Measurements from ENCODE around the gene SULT2A1. TPM values are rescaled to one million over a fixed set of nuclear protein-coding genes. Genes with fewer than 3 reads are reported as not detected.

Gene SULT2A1
- polyA plus RNA-seq, 1 donor from 2014 or later = not detected

DNA sequence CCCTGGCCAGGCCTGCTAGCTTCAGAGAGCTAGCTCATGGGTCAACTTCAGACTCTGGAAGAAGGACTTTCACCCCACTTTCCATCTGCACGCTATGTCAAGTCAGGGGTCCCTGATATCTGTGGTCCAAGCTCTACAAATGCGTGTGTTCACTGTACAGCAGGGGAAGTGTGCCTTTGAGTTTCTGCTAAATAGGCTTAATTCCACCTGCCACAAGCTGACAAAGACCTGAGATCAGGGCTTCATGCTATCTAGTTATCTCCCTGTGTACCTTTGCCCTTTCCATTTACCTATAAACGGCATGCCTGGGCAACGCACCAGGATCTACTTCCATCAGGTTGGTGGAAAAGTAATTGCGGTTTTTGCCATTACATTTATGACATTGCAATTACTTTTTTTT lies 10.7 kb upstream of the SULT2A1 start:
- H3F3A ChIP-seq (ENCODE audit: insufficient read depth, low read length, poor library complexity, severe bottlenecking) = no peaks in the 10 kb centered on the region
- TF ChIP-seq EP300 (conservative IDR thresholded peaks at IDR 0.05; ENCODE audit: poor library complexity, severe bottlenecking) (no peak), MXI1 (conservative IDR thresholded peaks at IDR 0.05; ENCODE audit: poor library complexity, severe bottlenecking) (no peak), RAD21 (conservative IDR thresholded peaks at IDR 0.05) (no peak), TAF1 (IDR thresholded peaks at IDR 0.05; ENCODE audit: low read depth) (no peak), SMC3 (conservative IDR thresholded peaks at IDR 0.05; ENCODE audit: poor library complexity) (no peak), EZH2 (IDR thresholded peaks at IDR 0.05; ENCODE audit: borderline replicate concordance, insufficient read depth, low read length, poor library complexity, severe bottlenecking) (no peak), POLR2AphosphoS5 (IDR thresholded peaks at IDR 0.05) (no peak)
- TF ChIP-seq, protein P1, sequence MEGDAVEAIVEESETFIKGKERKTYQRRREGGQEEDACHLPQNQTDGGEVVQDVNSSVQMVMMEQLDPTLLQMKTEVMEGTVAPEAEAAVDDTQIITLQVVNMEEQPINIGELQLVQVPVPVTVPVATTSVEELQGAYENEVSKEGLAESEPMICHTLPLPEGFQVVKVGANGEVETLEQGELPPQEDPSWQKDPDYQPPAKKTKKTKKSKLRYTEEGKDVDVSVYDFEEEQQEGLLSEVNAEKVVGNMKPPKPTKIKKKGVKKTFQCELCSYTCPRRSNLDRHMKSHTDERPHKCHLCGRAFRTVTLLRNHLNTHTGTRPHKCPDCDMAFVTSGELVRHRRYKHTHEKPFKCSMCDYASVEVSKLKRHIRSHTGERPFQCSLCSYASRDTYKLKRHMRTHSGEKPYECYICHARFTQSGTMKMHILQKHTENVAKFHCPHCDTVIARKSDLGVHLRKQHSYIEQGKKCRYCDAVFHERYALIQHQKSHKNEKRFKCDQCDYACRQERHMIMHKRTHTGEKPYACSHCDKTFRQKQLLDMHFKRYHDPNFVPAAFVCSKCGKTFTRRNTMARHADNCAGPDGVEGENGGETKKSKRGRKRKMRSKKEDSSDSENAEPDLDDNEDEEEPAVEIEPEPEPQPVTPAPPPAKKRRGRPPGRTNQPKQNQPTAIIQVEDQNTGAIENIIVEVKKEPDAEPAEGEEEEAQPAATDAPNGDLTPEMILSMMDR (IDR thresholded peaks at IDR 0.05; ENCODE audit: poor library complexity, severe bottlenecking) = no peak
- TF ChIP-seq, protein P2, sequence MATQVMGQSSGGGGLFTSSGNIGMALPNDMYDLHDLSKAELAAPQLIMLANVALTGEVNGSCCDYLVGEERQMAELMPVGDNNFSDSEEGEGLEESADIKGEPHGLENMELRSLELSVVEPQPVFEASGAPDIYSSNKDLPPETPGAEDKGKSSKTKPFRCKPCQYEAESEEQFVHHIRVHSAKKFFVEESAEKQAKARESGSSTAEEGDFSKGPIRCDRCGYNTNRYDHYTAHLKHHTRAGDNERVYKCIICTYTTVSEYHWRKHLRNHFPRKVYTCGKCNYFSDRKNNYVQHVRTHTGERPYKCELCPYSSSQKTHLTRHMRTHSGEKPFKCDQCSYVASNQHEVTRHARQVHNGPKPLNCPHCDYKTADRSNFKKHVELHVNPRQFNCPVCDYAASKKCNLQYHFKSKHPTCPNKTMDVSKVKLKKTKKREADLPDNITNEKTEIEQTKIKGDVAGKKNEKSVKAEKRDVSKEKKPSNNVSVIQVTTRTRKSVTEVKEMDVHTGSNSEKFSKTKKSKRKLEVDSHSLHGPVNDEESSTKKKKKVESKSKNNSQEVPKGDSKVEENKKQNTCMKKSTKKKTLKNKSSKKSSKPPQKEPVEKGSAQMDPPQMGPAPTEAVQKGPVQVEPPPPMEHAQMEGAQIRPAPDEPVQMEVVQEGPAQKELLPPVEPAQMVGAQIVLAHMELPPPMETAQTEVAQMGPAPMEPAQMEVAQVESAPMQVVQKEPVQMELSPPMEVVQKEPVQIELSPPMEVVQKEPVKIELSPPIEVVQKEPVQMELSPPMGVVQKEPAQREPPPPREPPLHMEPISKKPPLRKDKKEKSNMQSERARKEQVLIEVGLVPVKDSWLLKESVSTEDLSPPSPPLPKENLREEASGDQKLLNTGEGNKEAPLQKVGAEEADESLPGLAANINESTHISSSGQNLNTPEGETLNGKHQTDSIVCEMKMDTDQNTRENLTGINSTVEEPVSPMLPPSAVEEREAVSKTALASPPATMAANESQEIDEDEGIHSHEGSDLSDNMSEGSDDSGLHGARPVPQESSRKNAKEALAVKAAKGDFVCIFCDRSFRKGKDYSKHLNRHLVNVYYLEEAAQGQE (IDR thresholded peaks at IDR 0.05; ENCODE audit: borderline replicate concordance) = no peak
- H3K36me3 ChIP-seq (ENCODE audit: insufficient read depth, low read length) = no peaks in the 10 kb centered on the region
- no peak overlapping the region for H3K9ac ChIP-seq (ENCODE audit: low read length)
- H3K27me3 ChIP-seq (ENCODE audit: insufficient read depth, low read depth, low read length) = no peaks in the 10 kb centered on the region
- H3K4me3 ChIP-seq (ENCODE audit: low read length) = no peak overlapping the region
- no peaks in the 10 kb centered on the region for H3K9me2 ChIP-seq (ENCODE audit: insufficient read depth, low read length)
- H3K4me2 ChIP-seq (ENCODE audit: low read length) = no peak overlapping the region
- H3K9me3 ChIP-seq (ENCODE audit: low read length) = no peaks in the 10 kb centered on the region
- H3K27ac ChIP-seq (ENCODE audit: low read length) = no peak overlapping the region
- no peak overlapping the region for H2AFZ ChIP-seq (ENCODE audit: low read depth, low read length)
- H4K20me1 ChIP-seq (ENCODE audit: insufficient read depth) = no peaks in the 10 kb centered on the region
- H3K79me2 ChIP-seq (replicated peaks; ENCODE audit: insufficient read depth, low read length) = no peaks in the 10 kb centered on the region

DNA sequence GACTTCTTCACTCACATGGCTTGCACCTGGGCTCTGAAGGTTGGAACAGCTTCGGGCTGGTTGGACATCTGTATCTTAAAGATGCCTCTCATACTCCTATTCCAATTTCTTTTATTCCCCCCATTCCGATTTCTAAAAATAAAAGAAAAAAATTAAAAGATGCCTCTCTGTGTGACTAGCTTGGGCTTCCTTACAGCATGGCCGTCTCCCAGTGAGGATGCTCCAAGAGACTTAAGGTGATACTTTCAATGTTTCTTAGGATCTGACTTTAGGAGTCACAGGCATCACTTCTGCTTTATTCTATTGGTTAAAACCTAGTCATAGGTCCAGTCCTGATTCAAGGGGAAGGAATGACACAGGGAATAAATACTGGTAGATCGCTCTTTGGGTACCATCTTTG lies 9.9 kb upstream of the SULT2A1 start:
- Histone ChIP-seq H2AFZ (ENCODE audit: low read depth, low read length) (no peak overlapping the region), H3K4me3 (ENCODE audit: low read length) (no peak overlapping the region), H3K4me2 (ENCODE audit: low read length) (no peak overlapping the region), H3K9me3 (ENCODE audit: low read length) (no peaks in the 10 kb centered on the region), H3K79me2 (replicated peaks; ENCODE audit: insufficient read depth, low read length) (no peaks in the 10 kb centered on the region), H3F3A (ENCODE audit: insufficient read depth, low read length, poor library complexity, severe bottlenecking) (no peaks in the 10 kb centered on the region), H4K20me1 (ENCODE audit: insufficient read depth) (no peaks in the 10 kb centered on the region), H3K27ac (ENCODE audit: low read length) (no peak overlapping the region), H3K27me3 (ENCODE audit: insufficient read depth, low read depth, low read length) (no peaks in the 10 kb centered on the region), H3K9ac (ENCODE audit: low read length) (no peak overlapping the region), H3K36me3 (ENCODE audit: insufficient read depth, low read length) (no peaks in the 10 kb centered on the region), H3K9me2 (ENCODE audit: insufficient read depth, low read length) (no peaks in the 10 kb centered on the region)
- no peak for TF ChIP-seq SMC3 (conservative IDR thresholded peaks at IDR 0.05; ENCODE audit: poor library complexity)
- TF ChIP-seq MXI1 (conservative IDR thresholded peaks at IDR 0.05; ENCODE audit: poor library complexity, severe bottlenecking) = no peak
- no peak for TF ChIP-seq EZH2 (IDR thresholded peaks at IDR 0.05; ENCODE audit: borderline replicate concordance, insufficient read depth, low read length, poor library complexity, severe bottlenecking)
- TF ChIP-seq TAF1 (IDR thresholded peaks at IDR 0.05; ENCODE audit: low read depth) = no peak
- TF ChIP-seq EP300 (conservative IDR thresholded peaks at IDR 0.05; ENCODE audit: poor library complexity, severe bottlenecking) = no peak
- no peak for TF ChIP-seq POLR2AphosphoS5 (IDR thresholded peaks at IDR 0.05)
- TF ChIP-seq, protein P1 (IDR thresholded peaks at IDR 0.05; ENCODE audit: poor library complexity, severe bottlenecking) = no peak
- TF ChIP-seq RAD21 (conservative IDR thresholded peaks at IDR 0.05) = no peak
- TF ChIP-seq, protein P2 (IDR thresholded peaks at IDR 0.05; ENCODE audit: borderline replicate concordance) = no peak
